Memory B cell (primary cell): Measurements from ENCODE around the gene ATP11C.
A peak's percentile ranks its signal among the peaks of the same experiment; 100 is the strongest.
"Not testable (repeated sequence)": the region's sequence is repeated elsewhere in the genome, so short reads cannot be mapped to it uniquely, and the experiment has no call there.

Experiments
- ATAC-seq: fragments of 150-1000 bp; cut with Tn5 transposase; 2 replicates; pipeline ENCODE4 v1.10.0; 2021; ENCODE audit warnings: low read depth, mild to moderate bottlenecking, moderate library complexity
- DNase-seq, 2 donors: peaks; one replicate each; pipeline ENCODE4 v3.0.0; 2022; ENCODE audit warnings: low spot score in 2 of 2
- H3K27ac Mint-ChIP-seq: one replicate; pipeline ENCODE4 v1.8.0; 2022; ENCODE audit warnings: mild to moderate bottlenecking, moderate library complexity, mixed read lengths
- H3K27me3 Mint-ChIP-seq: one replicate; pipeline ENCODE4 v1.8.0; 2022; ENCODE audit warnings: mixed read lengths
- H3K36me3 Mint-ChIP-seq: one replicate; pipeline ENCODE4 v1.8.0; 2022; ENCODE audit warnings: mild to moderate bottlenecking, mixed read lengths
- H3K4me1 Mint-ChIP-seq: one replicate; pipeline ENCODE4 v1.8.0; 2022; ENCODE audit warnings: mixed read lengths
- H3K4me3 Mint-ChIP-seq: one replicate; pipeline ENCODE4 v1.8.0; 2022; ENCODE audit warnings: mild to moderate bottlenecking, moderate library complexity, mixed read lengths
- H3K9me3 Mint-ChIP-seq: one replicate; pipeline ENCODE4 v1.8.0; 2022; ENCODE audit warnings: mixed read lengths

ATP11C gene

DNA sequence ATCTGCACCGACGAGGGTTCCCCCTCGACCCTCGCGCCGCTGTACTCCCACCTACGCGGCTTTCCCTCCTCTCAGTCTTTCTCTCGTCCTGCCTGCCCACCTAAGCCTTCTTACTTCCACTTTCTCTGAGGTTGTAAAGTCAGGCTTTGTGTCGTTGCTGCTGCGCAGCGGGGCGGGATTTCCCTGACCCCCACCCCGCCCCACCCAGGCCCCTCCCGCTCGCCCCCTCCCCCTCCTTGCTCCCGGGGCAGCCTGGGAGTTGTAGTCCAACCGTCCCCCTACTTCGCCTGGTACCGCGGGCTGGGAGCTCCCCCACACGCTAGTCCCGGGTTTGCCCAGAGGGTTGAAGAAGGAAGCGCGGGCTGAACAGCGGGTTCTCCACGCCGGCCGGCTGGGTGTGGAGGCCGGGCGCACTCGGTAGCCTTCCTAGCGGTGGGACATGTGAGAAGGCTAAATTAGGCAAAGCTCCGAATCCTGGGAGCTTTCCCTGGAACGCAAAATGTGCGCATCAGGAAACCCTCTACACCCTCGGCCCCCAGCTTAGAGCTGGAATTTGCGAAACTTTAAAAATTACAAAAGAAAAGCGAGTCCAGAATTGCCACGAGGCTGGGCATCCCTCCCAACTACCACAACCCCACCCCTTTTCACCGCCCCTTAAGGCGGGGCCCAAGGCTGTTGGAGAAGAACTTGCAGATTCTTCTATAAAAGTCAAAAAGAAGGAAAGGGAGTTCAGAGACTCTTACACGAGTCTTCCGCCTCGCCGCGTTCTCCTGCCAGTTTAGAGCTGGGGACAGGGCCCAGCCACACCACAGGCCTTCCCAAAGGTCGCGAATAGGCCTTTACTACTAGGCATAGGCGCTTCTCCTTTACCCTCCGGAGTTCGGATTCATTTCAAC, at the start of gene ATP11C:
Gene ATP11C (minus strand): TSS at position 153 of the 896 bp plus-strand sequence. CDS start 1,011 bp downstream, outside the sequence.
- Mint-ChIP-seq H3K4me3 (peak within 1 kb of the TSS; percentile 91), H3K9me3 (no peaks in the 10 kb centered on the region), H3K27ac (peak within 1 kb of the TSS; percentile 97), H3K4me1 (peaks cover 7% of the 10 kb centered on the region), H3K36me3 (no peaks in the 10 kb centered on the region), H3K27me3 (no peaks in the 10 kb centered on the region)
- ATAC-seq (peak; percentile 78), DNase-seq (peak; percentile 67 to 69)

DNA sequence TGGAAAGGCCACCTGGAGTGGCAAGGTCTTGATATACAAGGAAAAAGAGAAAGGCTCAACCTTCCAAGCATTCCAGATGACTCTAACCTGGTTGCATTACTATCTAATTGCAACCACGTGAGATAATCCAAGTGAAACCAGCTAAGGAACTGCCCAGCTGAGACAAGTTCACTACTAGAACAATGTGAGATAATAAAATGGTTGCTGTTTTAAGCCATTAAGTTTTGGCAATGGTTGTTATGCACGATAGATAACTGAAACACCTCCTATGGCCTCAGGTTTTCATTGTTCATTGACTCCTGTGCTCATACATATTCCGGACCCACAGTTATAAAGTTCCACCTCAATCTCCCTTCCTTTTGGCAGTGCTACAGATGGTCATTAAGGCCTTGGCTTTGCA, 41.6 kb upstream of the ATP11C start:
- Mint-ChIP-seq H3K9me3 (peaks cover 3% of the 10 kb centered on the region), H3K4me3 (no peak overlapping the region), H3K36me3 (no peaks in the 10 kb centered on the region), H3K27ac (no peak overlapping the region), H3K27me3 (no peaks in the 10 kb centered on the region), H3K4me1 (no peaks in the 10 kb centered on the region)
- DNase-seq (no peak), ATAC-seq (no peak)

- Mint-ChIP-seq H3K9me3 (peaks cover 3% of the 10 kb centered on the region), H3K27me3 (no peaks in the 10 kb centered on the region), H3K4me3 (no peak overlapping the region), H3K4me1 (no peaks in the 10 kb centered on the region), H3K27ac (no peak overlapping the region), H3K36me3 (no peaks in the 10 kb centered on the region)
- DNase-seq (no peak), ATAC-seq (no peak)
Observed at GRCh38 chrX:139972629-139973624, 40.1 kb upstream of the ATP11C start.

GRCh38 chrX:139972113-139972512, 39.3 kb upstream of the ATP11C start:
- Mint-ChIP-seq H3K27ac (no peak overlapping the region), H3K9me3 (peaks cover 3% of the 10 kb centered on the region), H3K4me1 (no peaks in the 10 kb centered on the region), H3K27me3 (no peaks in the 10 kb centered on the region), H3K36me3 (no peaks in the 10 kb centered on the region), H3K4me3 (no peak overlapping the region)
- ATAC-seq (no peak), DNase-seq (no peak)

- DNase-seq (no peak), ATAC-seq (no peak)
- H3K27ac Mint-ChIP-seq = no peak overlapping the region
- no peaks in the 10 kb centered on the region for H3K27me3 Mint-ChIP-seq
- peaks cover 2% of the 10 kb centered on the region for H3K9me3 Mint-ChIP-seq
- H3K36me3 Mint-ChIP-seq = no peaks in the 10 kb centered on the region
- no peak overlapping the region for H3K4me3 Mint-ChIP-seq
- no peaks in the 10 kb centered on the region for H3K4me1 Mint-ChIP-seq
Observed at GRCh38 chrX:139971394-139971749, 38.5 kb upstream of the ATP11C start.

DNA sequence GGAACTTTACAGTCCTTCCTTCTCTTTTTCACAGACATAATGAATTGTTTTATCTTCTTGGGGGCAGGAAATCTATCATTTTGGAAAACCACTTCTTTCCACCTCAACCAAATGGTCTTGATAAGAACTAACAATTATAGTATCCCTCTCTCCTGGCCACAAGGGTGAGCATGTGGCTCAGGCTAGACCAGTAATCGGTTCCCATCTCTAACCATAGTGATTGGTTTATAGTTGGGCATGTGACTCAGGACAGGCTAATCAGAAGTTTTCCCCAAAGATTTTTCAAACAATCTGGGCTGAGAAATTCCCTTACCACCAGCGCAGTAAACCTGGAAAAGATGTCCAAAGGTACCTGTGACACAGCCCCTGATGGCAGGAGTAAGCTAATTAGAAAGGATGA, 36.4 kb upstream of the ATP11C start:
- DNase-seq (no peak), ATAC-seq (no peak)
- H3K27ac Mint-ChIP-seq = no peak overlapping the region
- no peaks in the 10 kb centered on the region for H3K4me1 Mint-ChIP-seq
- H3K36me3 Mint-ChIP-seq = no peaks in the 10 kb centered on the region
- H3K27me3 Mint-ChIP-seq = no peaks in the 10 kb centered on the region
- no peak overlapping the region for H3K4me3 Mint-ChIP-seq
- H3K9me3 Mint-ChIP-seq = no peaks in the 10 kb centered on the region

DNA sequence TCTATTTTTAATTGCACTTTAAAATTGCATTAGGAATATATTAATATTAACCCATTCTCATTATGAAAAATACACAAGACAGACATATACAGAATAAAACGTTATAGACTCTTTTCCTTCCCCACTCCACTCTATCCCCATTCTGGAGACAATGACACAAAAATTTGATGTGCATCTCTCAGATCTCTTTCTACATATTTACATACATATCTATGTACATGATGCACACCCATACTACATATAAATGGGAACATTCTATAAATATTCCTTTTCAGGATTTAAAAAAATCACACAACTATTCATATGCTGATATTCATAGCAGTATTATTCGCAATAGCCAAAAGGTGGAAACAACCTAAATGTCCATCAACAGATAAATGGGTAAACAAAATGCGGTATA, 34.9 kb upstream of the ATP11C start:
- Mint-ChIP-seq H3K9me3 (peaks cover 2% of the 10 kb centered on the region), H3K4me3 (no peak overlapping the region), H3K27me3 (no peaks in the 10 kb centered on the region), H3K4me1 (no peaks in the 10 kb centered on the region), H3K27ac (no peak overlapping the region), H3K36me3 (no peaks in the 10 kb centered on the region)
- DNase-seq (no peak), ATAC-seq (no peak)

GRCh38 chrX:139967300-139967699, 34.4 kb upstream of the ATP11C start:
- H3K4me1 Mint-ChIP-seq = no peaks in the 10 kb centered on the region
- no peaks in the 10 kb centered on the region for H3K36me3 Mint-ChIP-seq
- H3K27me3 Mint-ChIP-seq = no peaks in the 10 kb centered on the region
- ATAC-seq (no peak), DNase-seq (no peak)
- H3K27ac Mint-ChIP-seq = no peak overlapping the region
- no peak overlapping the region for H3K4me3 Mint-ChIP-seq
- H3K9me3 Mint-ChIP-seq = peaks cover 2% of the 10 kb centered on the region

DNA sequence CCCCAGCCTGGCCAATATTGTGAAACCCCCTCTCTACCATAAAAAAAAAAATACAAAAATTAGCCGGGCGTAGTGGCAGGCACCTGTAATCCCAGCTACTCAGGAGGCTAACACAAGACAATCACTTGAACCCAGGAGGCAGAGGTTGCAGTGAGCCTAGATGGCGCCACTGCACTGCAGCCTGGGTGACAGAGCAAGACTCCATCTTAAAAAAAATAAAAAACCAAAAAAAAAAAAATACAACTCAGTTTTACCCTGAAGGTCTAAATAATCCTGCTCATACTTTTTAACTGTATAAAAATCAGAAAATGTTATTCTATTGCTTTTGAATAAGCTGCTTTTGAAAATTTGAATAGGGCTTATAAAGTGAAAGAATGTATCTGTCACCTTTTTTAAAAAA, 33.3 kb upstream of the ATP11C start:
- not testable (repeated sequence) for H3K4me1 Mint-ChIP-seq, ATAC-seq, H3K4me3 Mint-ChIP-seq

GRCh38 chrX:139965421-139965820, 32.6 kb upstream of the ATP11C start, which contains the start of gene CXorf66:
Gene CXorf66, minus strand, starts transcription at chrX:139965521. Its CDS starts 25 bp downstream, at chrX:139965496.
- no peak for DNase-seq
- Mint-ChIP-seq H3K4me3 (no peak within 1 kb of the TSS), H3K36me3 (no peaks in the 10 kb centered on the region), H3K27me3 (peaks cover 2% of the 10 kb centered on the region), H3K27ac (no peak within 1 kb of the TSS), H3K9me3 (peaks cover 2% of the 10 kb centered on the region), H3K4me1 (no peaks in the 10 kb centered on the region)
- no peak for ATAC-seq

More for the DNA sequence above, 33.3 kb upstream of the ATP11C start:
- H3K9me3 Mint-ChIP-seq, H3K36me3 Mint-ChIP-seq, H3K27me3 Mint-ChIP-seq, DNase-seq, H3K27ac Mint-ChIP-seq: not testable (repeated sequence)

DNA sequence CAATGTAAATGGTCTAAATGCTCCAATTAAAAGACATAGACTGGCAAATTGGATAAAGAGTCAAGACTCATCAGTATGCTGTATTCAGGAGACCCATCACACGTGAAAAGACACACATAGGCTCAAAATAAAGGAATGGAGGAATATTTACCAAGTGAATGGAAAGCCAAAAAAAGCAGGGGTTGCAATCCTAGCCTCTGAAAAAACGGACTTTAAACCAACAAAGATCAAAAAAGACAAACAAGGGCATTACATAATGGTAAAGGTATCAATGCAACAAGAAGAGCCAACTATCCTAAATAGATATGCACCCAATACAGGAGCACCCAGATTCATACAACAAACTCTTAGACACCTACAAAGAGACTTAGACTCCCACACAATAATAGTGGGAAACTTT, 28.2 kb upstream of the ATP11C start:
- H3K36me3 Mint-ChIP-seq, H3K4me1 Mint-ChIP-seq, H3K27me3 Mint-ChIP-seq: not testable (repeated sequence)

GRCh38 chrX:139949703-139950102, 16.9 kb upstream of the ATP11C start:
- DNase-seq (no peak), ATAC-seq (no peak)
- Mint-ChIP-seq H3K4me1 (no peaks in the 10 kb centered on the region), H3K4me3 (no peak overlapping the region), H3K27ac (no peak overlapping the region), H3K9me3 (no peaks in the 10 kb centered on the region), H3K27me3 (no peaks in the 10 kb centered on the region), H3K36me3 (no peaks in the 10 kb centered on the region)

More for the DNA sequence above, 28.2 kb upstream of the ATP11C start:
- not testable (repeated sequence) for H3K4me3 Mint-ChIP-seq, DNase-seq, H3K9me3 Mint-ChIP-seq, ATAC-seq, H3K27ac Mint-ChIP-seq

- Mint-ChIP-seq H3K4me3 (no peak overlapping the region), H3K27me3 (no peaks in the 10 kb centered on the region), H3K36me3 (no peaks in the 10 kb centered on the region), H3K4me1 (peaks cover 4% of the 10 kb centered on the region), H3K27ac (no peak overlapping the region), H3K9me3 (no peaks in the 10 kb centered on the region)
- DNase-seq (no peak), ATAC-seq (no peak)
Observed at GRCh38 chrX:139945075-139945474, 12.2 kb upstream of the ATP11C start.

DNA sequence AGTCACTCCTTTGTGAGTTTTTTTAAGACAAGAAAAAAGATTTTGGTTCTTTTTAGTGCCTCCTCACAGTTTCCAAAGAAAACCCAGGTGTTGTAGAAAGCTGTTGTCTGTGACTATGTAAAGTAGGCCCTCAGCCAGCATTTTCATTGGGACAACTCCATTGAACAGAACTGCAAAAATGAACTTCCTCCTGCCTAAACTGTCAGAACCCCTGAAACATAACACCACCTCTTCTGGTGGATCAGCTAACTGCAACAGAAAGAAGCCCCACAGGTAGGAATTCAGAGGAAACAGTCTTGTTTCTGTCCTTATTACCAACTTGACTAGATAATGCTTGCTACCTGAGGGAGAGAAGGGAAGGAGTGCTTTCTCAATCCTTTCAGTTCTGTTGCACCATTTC, 3.4 kb upstream of the ATP11C start:
- no peak overlapping the region for H3K4me3 Mint-ChIP-seq
- H3K4me1 Mint-ChIP-seq = no peaks in the 10 kb centered on the region
- no peaks in the 10 kb centered on the region for H3K9me3 Mint-ChIP-seq
- H3K36me3 Mint-ChIP-seq = no peaks in the 10 kb centered on the region
- H3K27ac Mint-ChIP-seq = no peak overlapping the region
- peaks cover 2% of the 10 kb centered on the region for H3K27me3 Mint-ChIP-seq
- ATAC-seq (no peak), DNase-seq (no peak)
